ENCODE measurements around the gene MINDY2.

GRCh38 chr15:58788056-58788710, 17.1 kb downstream of the MINDY2 start:
- TF ChIP-seq USF2 (IDR thresholded peaks at IDR 0.05; ENCODE audit: low read length) (no peak), CTCF (IDR thresholded peaks at IDR 0.05; ENCODE audit: control extremely low read depth in 1 of 3, insufficient read depth in 1 of 3, low read depth in 1 of 3, low read length in 3 of 3) (no peak), POLR2A (IDR thresholded peaks at IDR 0.05; ENCODE audit: control extremely low read depth in 1 of 2, low read depth in 2 of 2, low read length in 2 of 2) (no peak), POLR2AphosphoS5 (IDR thresholded peaks at IDR 0.05; ENCODE audit: low read depth, low read length) (no peak), GTF2F1 (IDR thresholded peaks at IDR 0.05; ENCODE audit: borderline replicate concordance, low read depth, low read length) (no peak), EGR1 (IDR thresholded peaks at IDR 0.05; ENCODE audit: borderline replicate concordance, low read depth, low read length) (no peak), RNF2 (IDR thresholded peaks at IDR 0.05; ENCODE audit: borderline replicate concordance, low read depth, low read length, missing control alignments, poor library complexity, severe bottlenecking) (no peak), CEBPB (IDR thresholded peaks at IDR 0.05; ENCODE audit: low read depth, low read length) (no peak), GABPA (IDR thresholded peaks at IDR 0.05; ENCODE audit: borderline replicate concordance, insufficient read depth, low read length) (no peak), TEAD4 (IDR thresholded peaks at IDR 0.05; ENCODE audit: low read depth, low read length) (no peak), CHD7 (IDR thresholded peaks at IDR 0.05; ENCODE audit: insufficient replicate concordance, low read length) (no peak), TAF1 (IDR thresholded peaks at IDR 0.05; ENCODE audit: low read depth, low read length) (no peak)

Measured in H1 (cell line).